DOHH2 (cell line): Measurements from ENCODE around the gene FAM89B.

Source experiments
- H3F3A ChIP-seq: fragments of 200-600 bp; sonication (generic), shearing (Covaris generic); 2 replicates; pipeline ENCODE4 v1.6.0; 2016; ENCODE audit warnings: antibody characterized with exemption, mild to moderate bottlenecking; ENCODE audit not compliant: control insufficient read depth, insufficient read depth
- H3K27ac ChIP-seq: fragments of 200-600 bp; sonication (generic); 2 replicates; pipeline ENCODE4 v1.5.1; 2014; ENCODE audit warnings: low read depth, mild to moderate bottlenecking, low read length, moderate library complexity
- H3K27me3 ChIP-seq: fragments of 200-600 bp; sonication (generic); 2 replicates; pipeline ENCODE4 v1.6.1; 2014; ENCODE audit warnings: mild to moderate bottlenecking, low read length, mixed read lengths; ENCODE audit not compliant: control insufficient read depth
- H3K36me3 ChIP-seq: fragments of 200-600 bp; sonication (generic); 2 replicates; pipeline ENCODE4 v1.6.1; 2014; ENCODE audit warnings: mild to moderate bottlenecking, low read length, moderate library complexity, mixed read lengths; ENCODE audit not compliant: control insufficient read depth
- H3K4me1 ChIP-seq: fragments of 200-600 bp; sonication (generic); 2 replicates; pipeline ENCODE4 v1.6.1; 2014; ENCODE audit warnings: mild to moderate bottlenecking, low read length, mixed read lengths; ENCODE audit not compliant: control insufficient read depth
- H3K4me2 ChIP-seq: fragments of 200-600 bp; sonication (generic); 2 replicates; pipeline ENCODE4 v1.6.0; 2014; ENCODE audit warnings: mild to moderate bottlenecking, low read length, moderate library complexity
- H3K4me3 ChIP-seq: fragments of 200-600 bp; sonication (generic); 2 replicates; pipeline ENCODE4 v1.5.1; 2014; ENCODE audit warnings: mild to moderate bottlenecking, low read length, mixed read lengths
- H3K79me2 ChIP-seq: fragments of 200-600 bp; sonication (generic); 2 replicates; pipeline ENCODE4 v1.6.1; 2014; ENCODE audit warnings: mild to moderate bottlenecking, low read length, mixed read lengths; ENCODE audit not compliant: control insufficient read depth
- H3K9me2 ChIP-seq: fragments of 200-600 bp; sonication (generic); replicated peaks from 2 replicates; pipeline ENCODE4 v1.6.1; 2014; ENCODE audit warnings: mild to moderate bottlenecking, low read length, mixed read lengths; ENCODE audit not compliant: control insufficient read depth
- H3K9me3 ChIP-seq: fragments of 200-600 bp; sonication (generic); 2 replicates; pipeline ENCODE4 v1.6.1; 2014; ENCODE audit warnings: antibody characterized with exemption, low read length, mixed read lengths; ENCODE audit not compliant: control insufficient read depth, insufficient read depth
- H4K20me1 ChIP-seq: fragments of 200-600 bp; sonication (generic); 2 replicates; pipeline ENCODE4 v1.6.0; 2014; ENCODE audit warnings: low read depth, mild to moderate bottlenecking, antibody characterized with exemption, low read length, moderate library complexity; ENCODE audit not compliant: control insufficient read depth, insufficient read depth
- EZH2phosphoT487 ChIP-seq: fragments of 200-600 bp; sonication (generic); IDR thresholded peaks from 2 replicates; pipeline ENCODE4 v1.6.1; 2017; ENCODE audit warnings: borderline replicate concordance, mild to moderate bottlenecking, antibody characterized with exemption, low read length, moderate library complexity, mixed read lengths
- TF ChIP-seq, protein P1 (sequence below): fragments of 200-600 bp; sonication (generic); IDR thresholded peaks from one replicate; pipeline ENCODE4 v1.5.1; 2014; ENCODE audit warnings: antibody characterized with exemption, mild to moderate bottlenecking, low read depth, low read length; ENCODE audit not compliant: poor library complexity, severe bottlenecking

FAM89B gene

DNA sequence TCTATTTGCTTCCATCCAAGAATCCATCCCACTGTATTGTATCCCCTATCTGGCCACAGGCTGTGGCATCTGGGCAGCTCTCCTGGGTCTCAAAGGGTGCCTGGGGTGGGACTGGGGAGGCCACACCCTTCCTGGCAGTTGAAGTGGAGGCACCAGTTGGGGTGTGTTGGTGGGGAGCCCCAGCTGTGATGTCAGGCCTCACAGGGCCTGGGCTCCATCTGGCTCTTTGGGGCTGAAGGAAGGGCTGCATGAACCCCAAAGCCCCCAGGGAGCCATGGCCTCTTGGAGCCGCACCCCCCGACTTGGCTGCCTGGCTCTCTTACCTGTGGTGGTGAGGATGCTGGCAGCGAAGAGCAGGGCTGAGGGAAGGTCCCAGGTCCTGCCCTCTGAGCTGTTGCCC lies 22.8 kb downstream of the FAM89B start:
- Histone ChIP-seq H3K4me1 (no peaks in the 10 kb centered on the region), H3K27me3 (no peaks in the 10 kb centered on the region), H3K27ac (no peak overlapping the region), H3K4me3 (no peak overlapping the region), H3F3A (no peaks in the 10 kb centered on the region), H3K9me3 (no peaks in the 10 kb centered on the region), H3K79me2 (no peaks in the 10 kb centered on the region), H3K4me2 (no peak overlapping the region), H3K9me2 (no peaks in the 10 kb centered on the region), H3K36me3 (peaks cover 10% of the 10 kb centered on the region), H4K20me1 (no peaks in the 10 kb centered on the region)
- TF ChIP-seq, protein P1, sequence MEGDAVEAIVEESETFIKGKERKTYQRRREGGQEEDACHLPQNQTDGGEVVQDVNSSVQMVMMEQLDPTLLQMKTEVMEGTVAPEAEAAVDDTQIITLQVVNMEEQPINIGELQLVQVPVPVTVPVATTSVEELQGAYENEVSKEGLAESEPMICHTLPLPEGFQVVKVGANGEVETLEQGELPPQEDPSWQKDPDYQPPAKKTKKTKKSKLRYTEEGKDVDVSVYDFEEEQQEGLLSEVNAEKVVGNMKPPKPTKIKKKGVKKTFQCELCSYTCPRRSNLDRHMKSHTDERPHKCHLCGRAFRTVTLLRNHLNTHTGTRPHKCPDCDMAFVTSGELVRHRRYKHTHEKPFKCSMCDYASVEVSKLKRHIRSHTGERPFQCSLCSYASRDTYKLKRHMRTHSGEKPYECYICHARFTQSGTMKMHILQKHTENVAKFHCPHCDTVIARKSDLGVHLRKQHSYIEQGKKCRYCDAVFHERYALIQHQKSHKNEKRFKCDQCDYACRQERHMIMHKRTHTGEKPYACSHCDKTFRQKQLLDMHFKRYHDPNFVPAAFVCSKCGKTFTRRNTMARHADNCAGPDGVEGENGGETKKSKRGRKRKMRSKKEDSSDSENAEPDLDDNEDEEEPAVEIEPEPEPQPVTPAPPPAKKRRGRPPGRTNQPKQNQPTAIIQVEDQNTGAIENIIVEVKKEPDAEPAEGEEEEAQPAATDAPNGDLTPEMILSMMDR = no peak
- TF ChIP-seq EZH2phosphoT487 = no peak

DNA sequence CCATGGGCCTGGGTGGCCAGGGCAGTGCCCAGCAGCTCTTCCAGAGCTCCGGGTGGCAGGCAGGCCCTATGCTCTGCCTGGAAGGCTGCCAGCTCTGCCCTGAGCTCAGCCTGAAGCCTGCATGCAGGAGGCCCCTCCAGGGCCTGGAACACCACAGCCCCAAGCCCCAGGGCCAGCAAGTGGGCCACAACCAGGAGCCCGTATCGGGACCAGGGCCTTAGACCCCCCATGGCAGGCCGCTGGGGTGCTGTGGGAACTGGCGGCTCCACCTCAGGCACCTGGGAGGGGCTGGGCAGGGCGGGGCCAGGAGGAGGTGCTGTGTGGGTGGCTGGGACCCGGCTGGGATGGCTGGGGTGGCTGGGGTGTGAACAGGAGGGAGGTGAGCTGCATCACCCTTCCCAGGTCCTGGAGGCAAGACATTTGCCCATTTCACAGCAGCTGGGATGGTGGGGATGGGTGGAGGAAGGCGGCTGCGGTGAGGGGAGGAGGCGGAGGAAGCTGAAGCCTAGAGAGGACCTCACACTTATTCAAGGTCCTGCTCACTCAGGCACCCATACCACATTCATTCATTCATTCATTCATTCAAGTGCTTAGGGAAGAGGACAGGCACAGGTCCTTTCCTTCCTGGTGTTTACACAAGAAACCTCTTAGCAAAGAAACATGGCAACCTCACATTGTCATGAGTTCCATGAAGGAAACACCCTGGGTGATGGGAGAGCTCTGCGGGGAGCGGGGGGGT lies 23.4 kb downstream of the FAM89B start, which contains the start of gene KCNK7:
Gene KCNK7 (minus strand): TSS at position 258 of the 739 bp plus-strand sequence. CDS start 28 bp downstream, at position 230.
- TF ChIP-seq EZH2phosphoT487 = no peak
- TF ChIP-seq, protein P1 = no peak
- Histone ChIP-seq H3K27ac (no peak within 1 kb of the TSS), H3F3A (no peaks in the 10 kb centered on the region), H3K4me2 (no peak within 1 kb of the TSS), H3K4me1 (no peaks in the 10 kb centered on the region), H3K79me2 (no peaks in the 10 kb centered on the region), H3K27me3 (no peaks in the 10 kb centered on the region), H3K36me3 (peaks cover 8% of the 10 kb centered on the region; the same call in 1 of the 2 replicates), H3K9me3 (no peaks in the 10 kb centered on the region), H4K20me1 (no peaks in the 10 kb centered on the region), H3K9me2 (no peaks in the 10 kb centered on the region), H3K4me3 (no peak within 1 kb of the TSS)

- Histone ChIP-seq H4K20me1 (no peaks in the 10 kb centered on the region), H3K27me3 (no peaks in the 10 kb centered on the region), H3K9me2 (no peaks in the 10 kb centered on the region), H3K79me2 (no peaks in the 10 kb centered on the region), H3K27ac (no peak overlapping the region), H3K9me3 (no peaks in the 10 kb centered on the region), H3K4me2 (no peak overlapping the region), H3K36me3 (peaks cover 8% of the 10 kb centered on the region; the same call in 1 of the 2 replicates), H3K4me3 (no peak overlapping the region), H3F3A (no peaks in the 10 kb centered on the region), H3K4me1 (no peaks in the 10 kb centered on the region)
- TF ChIP-seq, protein P1 = no peak
- TF ChIP-seq EZH2phosphoT487 = no peak
These were observed 24.2 kb downstream of the FAM89B start for GRCh38 chr11:65596520-65596919.
